IMR-90 (cell line): ENCODE measurements around the gene NT5E.

Experiments used
- CEBPB ChIP-seq: IDR thresholded peaks from 2 replicates; pipeline ENCODE4 v1.6.1; 2012; ENCODE audit warnings: low read depth, low read length, improper control_type of control experiment
- RAD21 ChIP-seq: IDR thresholded peaks from 2 replicates; pipeline ENCODE4 v1.6.1; 2012; ENCODE audit warnings: low read length, improper control_type of control experiment
- SMC3 ChIP-seq: fragments of 150-350 bp; IDR thresholded peaks from 2 replicates; pipeline ENCODE4 v1.6.1; 2016; ENCODE audit warnings: low read depth, mild to moderate bottlenecking, antibody characterized with exemption, low read length, moderate library complexity

- no peak for TF ChIP-seq RAD21
- TF ChIP-seq SMC3: no peak
- TF ChIP-seq CEBPB: no peak
These were observed 8.9 kb downstream of the NT5E start for GRCh38 chr6:85458782-85459181.
